Measurements from ENCODE around the gene CCDC12. TPM values are rescaled to one million over a fixed set of nuclear protein-coding genes. Genes with fewer than 3 reads are reported as not detected.

The CCDC12 gene
- total and polyA plus RNA-seq, 2 experiments from 2014 or later: 17.4 to 43.8 TPM

DNA sequence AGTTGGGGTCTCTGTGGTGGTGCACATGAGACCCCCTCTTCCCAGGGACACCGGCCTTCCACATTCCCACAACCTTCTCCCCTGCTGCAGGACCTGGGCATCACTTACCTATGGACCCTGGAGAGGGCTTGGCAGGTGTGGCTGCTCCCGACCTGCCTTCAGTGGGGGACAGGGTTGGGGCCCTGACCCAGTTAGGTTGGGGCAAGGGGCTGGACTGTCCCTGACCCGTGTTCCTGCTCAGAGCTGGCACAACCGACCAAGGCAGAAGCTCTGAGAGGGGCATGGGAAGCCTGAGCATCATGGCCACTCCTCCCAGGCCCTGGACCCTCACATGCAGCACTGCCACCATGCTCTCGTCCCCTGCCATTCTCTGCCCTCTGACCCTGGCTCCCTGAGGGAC is 9.0 kb upstream of the CCDC12 start:
- no peaks in the 10 kb centered on the region for H3K79me2 ChIP-seq (ENCODE audit: insufficient read depth)
- H3K4me3 ChIP-seq: no peak overlapping the region
- no peaks in the 10 kb centered on the region for H3K36me3 ChIP-seq (ENCODE audit: low read depth)
- no peak for DNase-seq
- no peaks in the 10 kb centered on the region for H3K4me1 ChIP-seq (ENCODE audit: insufficient read depth)
- H3K9me3 ChIP-seq (ENCODE audit: low read depth): no peaks in the 10 kb centered on the region
- in situ Hi-C loops (cut with MboI): no loop called here
- H3F3A ChIP-seq (ENCODE audit: insufficient read depth): no peaks in the 10 kb centered on the region
- 74 to 75% methylated on average over 5 of the region's 5 CpGs for WGBS, 2 experiments (ENCODE audit: low coverage in 1 of 2, low lambda C conversion rate in 2 of 2, missing lambda C conversion rate in 2 of 2)
- H3K4me2 ChIP-seq (ENCODE audit: unreplicated experiment): no peak overlapping the region
- no peaks in the 10 kb centered on the region for H3K9me2 ChIP-seq (ENCODE audit: insufficient read depth)
- no peak for TF ChIP-seq EZH2 (IDR thresholded peaks at IDR 0.05; ENCODE audit: insufficient read depth, poor library complexity, severe bottlenecking)
- TF ChIP-seq EZH2phosphoT487 (IDR thresholded peaks at IDR 0.05; ENCODE audit: insufficient read depth, low read depth): no peak
- H2AFZ ChIP-seq: no peak overlapping the region
- H3K27me3 ChIP-seq (replicated peaks; ENCODE audit: insufficient read depth): no peaks in the 10 kb centered on the region
- H3K27ac ChIP-seq: no peak overlapping the region
- no peaks in the 10 kb centered on the region for H4K20me1 ChIP-seq (ENCODE audit: insufficient read depth)
- H3K9ac ChIP-seq: no peak overlapping the region

- Histone ChIP-seq H3K27ac (no peak overlapping the region), H3K27me3 (replicated peaks; ENCODE audit: insufficient read depth) (no peaks in the 10 kb centered on the region), H3K4me3 (no peak overlapping the region), H3K9me3 (ENCODE audit: low read depth) (no peaks in the 10 kb centered on the region), H3K79me2 (ENCODE audit: insufficient read depth) (no peaks in the 10 kb centered on the region), H3K4me2 (ENCODE audit: unreplicated experiment) (no peak overlapping the region), H4K20me1 (ENCODE audit: insufficient read depth) (no peaks in the 10 kb centered on the region), H3F3A (ENCODE audit: insufficient read depth) (no peaks in the 10 kb centered on the region), H3K9me2 (ENCODE audit: insufficient read depth) (no peaks in the 10 kb centered on the region), H2AFZ (no peak overlapping the region), H3K4me1 (ENCODE audit: insufficient read depth) (no peaks in the 10 kb centered on the region), H3K9ac (no peak overlapping the region), H3K36me3 (ENCODE audit: low read depth) (no peaks in the 10 kb centered on the region)
- TF ChIP-seq EZH2phosphoT487 (IDR thresholded peaks at IDR 0.05; ENCODE audit: insufficient read depth, low read depth) (no peak), EZH2 (IDR thresholded peaks at IDR 0.05; ENCODE audit: insufficient read depth, poor library complexity, severe bottlenecking) (no peak)
- no peak for DNase-seq
- in situ Hi-C loops (cut with MboI): no loop called here
- WGBS, 2 experiments (ENCODE audit: low coverage in 1 of 2, low lambda C conversion rate in 2 of 2, missing lambda C conversion rate in 2 of 2): 78 to 83% methylated on average over 11 of the region's 11 CpGs
Observed at GRCh38 chr3:46984591-46985459, 8.3 kb upstream of the CCDC12 start.

- peaks cover under 1% of the 10 kb centered on the region; the same call in 1 of the 2 replicates for H3F3A ChIP-seq (ENCODE audit: insufficient read depth)
- H3K9ac ChIP-seq: no peak overlapping the region
- H3K27me3 ChIP-seq (replicated peaks; ENCODE audit: insufficient read depth): no peaks in the 10 kb centered on the region
- no peak overlapping the region for H3K27ac ChIP-seq
- TF ChIP-seq EZH2phosphoT487 (IDR thresholded peaks at IDR 0.05; ENCODE audit: insufficient read depth, low read depth) (no peak), EZH2 (IDR thresholded peaks at IDR 0.05; ENCODE audit: insufficient read depth, poor library complexity, severe bottlenecking) (no peak)
- no peak overlapping the region for H2AFZ ChIP-seq
- no peaks in the 10 kb centered on the region for H3K79me2 ChIP-seq (ENCODE audit: insufficient read depth)
- no peak overlapping the region for H3K4me3 ChIP-seq
- H3K9me2 ChIP-seq (ENCODE audit: insufficient read depth): no peaks in the 10 kb centered on the region
- 93 to 100% methylated on average over 2 of the region's 2 CpGs for WGBS, 2 experiments (ENCODE audit: low coverage in 1 of 2, low lambda C conversion rate in 2 of 2, missing lambda C conversion rate in 2 of 2)
- no peaks in the 10 kb centered on the region for H4K20me1 ChIP-seq (ENCODE audit: insufficient read depth)
- H3K9me3 ChIP-seq (ENCODE audit: low read depth): no peaks in the 10 kb centered on the region
- H3K4me1 ChIP-seq (ENCODE audit: insufficient read depth): peaks cover 4% of the 10 kb centered on the region; the same call in 1 of the 2 replicates
- DNase-seq: no peak
- no peak overlapping the region for H3K4me2 ChIP-seq (ENCODE audit: unreplicated experiment)
- H3K36me3 ChIP-seq (ENCODE audit: low read depth): no peaks in the 10 kb centered on the region
- in situ Hi-C loops (cut with MboI): no loop called here
Observed at GRCh38 chr3:46982546-46982945, 6.0 kb upstream of the CCDC12 start.

DNA sequence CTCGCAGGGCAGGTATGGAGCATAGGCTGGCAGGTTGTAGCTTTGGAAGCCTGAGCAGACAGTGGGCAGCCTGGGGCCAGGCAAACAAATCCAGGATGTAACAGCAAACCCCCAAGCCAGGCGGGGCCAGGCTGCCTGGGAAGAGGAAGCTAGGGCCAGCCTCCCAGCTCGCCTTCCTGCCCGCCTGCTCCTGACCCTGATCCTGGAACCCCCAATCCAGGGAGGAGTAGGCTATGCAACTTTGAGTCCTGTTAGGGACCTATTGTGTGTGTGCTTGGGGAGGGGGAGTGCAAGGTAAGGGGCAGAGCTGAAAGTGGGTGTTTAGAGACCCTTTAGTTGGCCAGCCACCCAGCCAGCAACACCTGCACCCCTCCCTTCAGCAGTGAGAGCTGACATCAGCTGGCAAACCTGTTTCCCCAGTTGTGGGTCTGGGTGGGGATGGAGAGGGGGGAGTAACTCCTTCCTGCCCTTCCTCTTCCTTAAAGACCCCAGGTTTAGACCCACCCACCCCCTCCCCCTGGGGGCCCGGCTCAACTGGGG is 5.5 kb upstream of the CCDC12 start:
- Histone ChIP-seq H3K27me3 (replicated peaks; ENCODE audit: insufficient read depth) (no peaks in the 10 kb centered on the region), H3K9me2 (ENCODE audit: insufficient read depth) (no peaks in the 10 kb centered on the region), H3F3A (ENCODE audit: insufficient read depth) (peaks cover 6% of the 10 kb centered on the region; the same call in 1 of the 2 replicates), H2AFZ (no peak overlapping the region), H3K4me3 (no peak overlapping the region), H4K20me1 (ENCODE audit: insufficient read depth) (no peaks in the 10 kb centered on the region), H3K79me2 (ENCODE audit: insufficient read depth) (no peaks in the 10 kb centered on the region), H3K9me3 (ENCODE audit: low read depth) (no peaks in the 10 kb centered on the region), H3K4me1 (ENCODE audit: insufficient read depth) (peaks cover 9% of the 10 kb centered on the region; the same call in 1 of the 2 replicates), H3K9ac (no peak overlapping the region), H3K36me3 (ENCODE audit: low read depth) (no peaks in the 10 kb centered on the region), H3K27ac (no peak overlapping the region), H3K4me2 (ENCODE audit: unreplicated experiment) (no peak overlapping the region)
- in situ Hi-C loops (cut with MboI): no loop called here
- TF ChIP-seq EZH2phosphoT487 (IDR thresholded peaks at IDR 0.05; ENCODE audit: insufficient read depth, low read depth) (no peak), EZH2 (IDR thresholded peaks at IDR 0.05; ENCODE audit: insufficient read depth, poor library complexity, severe bottlenecking) (no peak)
- DNase-seq: no peak
- 74 to 77% methylated on average over 5 of the region's 5 CpGs for WGBS, 2 experiments (ENCODE audit: low coverage in 1 of 2, low lambda C conversion rate in 2 of 2, missing lambda C conversion rate in 2 of 2)

Data from GM23248 (cell line).